GM12891 (cell line): ENCODE data around the gene GMPR.

Source experiments
- POLR2A ChIP-seq: IDR thresholded peaks from 2 replicates; pipeline ENCODE4 v1.6.1; 2011; ENCODE audit warnings: low read depth, low read length, control low read depth
- POLR2AphosphoS5 ChIP-seq: IDR thresholded peaks from 2 replicates; pipeline ENCODE4 v1.6.1; 2011; ENCODE audit warnings: low read depth, low read length, control low read depth
- POU2F2 ChIP-seq: IDR thresholded peaks from 2 replicates; pipeline ENCODE4 v1.6.1; 2011; ENCODE audit warnings: low read depth, mild to moderate bottlenecking, control low read depth, low read length, moderate library complexity

GRCh38 chr6:16305246-16305725 is 66.9 kb downstream of the GMPR start:
- TF ChIP-seq POLR2A (peak; percentile 62), POLR2AphosphoS5 (0 out of 2 replicates have a peak, but pooled peaks have one; percentile 41), POU2F2 (peak; percentile 55)
